Neural cell (in vitro differentiated cells): ENCODE results near the gene OPA1.

Experiments
- CTCF ChIP-seq: fragments of 450-650 bp; IDR thresholded peaks from 2 replicates; pipeline ENCODE4 v1.5.1; 2014; ENCODE audit warnings: antibody characterized with exemption, mild to moderate bottlenecking, moderate library complexity; ENCODE audit not compliant: poor library complexity, severe bottlenecking
- POLR2AphosphoS5 ChIP-seq: IDR thresholded peaks from 2 replicates; pipeline ENCODE4 v1.6.1; 2012
- TF ChIP-seq, protein P1 (sequence below): IDR thresholded peaks from 2 replicates; pipeline ENCODE4 v1.6.1; 2012; ENCODE audit warnings: borderline replicate concordance

- no peak for TF ChIP-seq CTCF
- no peak for TF ChIP-seq POLR2AphosphoS5
- TF ChIP-seq, protein P1, sequence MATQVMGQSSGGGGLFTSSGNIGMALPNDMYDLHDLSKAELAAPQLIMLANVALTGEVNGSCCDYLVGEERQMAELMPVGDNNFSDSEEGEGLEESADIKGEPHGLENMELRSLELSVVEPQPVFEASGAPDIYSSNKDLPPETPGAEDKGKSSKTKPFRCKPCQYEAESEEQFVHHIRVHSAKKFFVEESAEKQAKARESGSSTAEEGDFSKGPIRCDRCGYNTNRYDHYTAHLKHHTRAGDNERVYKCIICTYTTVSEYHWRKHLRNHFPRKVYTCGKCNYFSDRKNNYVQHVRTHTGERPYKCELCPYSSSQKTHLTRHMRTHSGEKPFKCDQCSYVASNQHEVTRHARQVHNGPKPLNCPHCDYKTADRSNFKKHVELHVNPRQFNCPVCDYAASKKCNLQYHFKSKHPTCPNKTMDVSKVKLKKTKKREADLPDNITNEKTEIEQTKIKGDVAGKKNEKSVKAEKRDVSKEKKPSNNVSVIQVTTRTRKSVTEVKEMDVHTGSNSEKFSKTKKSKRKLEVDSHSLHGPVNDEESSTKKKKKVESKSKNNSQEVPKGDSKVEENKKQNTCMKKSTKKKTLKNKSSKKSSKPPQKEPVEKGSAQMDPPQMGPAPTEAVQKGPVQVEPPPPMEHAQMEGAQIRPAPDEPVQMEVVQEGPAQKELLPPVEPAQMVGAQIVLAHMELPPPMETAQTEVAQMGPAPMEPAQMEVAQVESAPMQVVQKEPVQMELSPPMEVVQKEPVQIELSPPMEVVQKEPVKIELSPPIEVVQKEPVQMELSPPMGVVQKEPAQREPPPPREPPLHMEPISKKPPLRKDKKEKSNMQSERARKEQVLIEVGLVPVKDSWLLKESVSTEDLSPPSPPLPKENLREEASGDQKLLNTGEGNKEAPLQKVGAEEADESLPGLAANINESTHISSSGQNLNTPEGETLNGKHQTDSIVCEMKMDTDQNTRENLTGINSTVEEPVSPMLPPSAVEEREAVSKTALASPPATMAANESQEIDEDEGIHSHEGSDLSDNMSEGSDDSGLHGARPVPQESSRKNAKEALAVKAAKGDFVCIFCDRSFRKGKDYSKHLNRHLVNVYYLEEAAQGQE: no peak
Measured at GRCh38 chr3:193589129-193589528, 3.9 kb upstream of the OPA1 start.
